ENCODE results near the gene BTBD9.

- TF ChIP-seq CREB5 (CRISPR knock-in tag; IDR thresholded peaks at IDR 0.05; ENCODE audit: low read depth): no peak
- TF ChIP-seq ZFP3 (CRISPR knock-in tag; IDR thresholded peaks at IDR 0.05): no peak
- TF ChIP-seq PATZ1 (CRISPR knock-in tag; IDR thresholded peaks at IDR 0.05; ENCODE audit: borderline replicate concordance): no peak
- no peak for TF ChIP-seq TOX (CRISPR knock-in tag; IDR thresholded peaks at IDR 0.05; ENCODE audit: borderline replicate concordance)
- no peak for TF ChIP-seq SNAI2 (CRISPR knock-in tag; IDR thresholded peaks at IDR 0.05)
- no peak for TF ChIP-seq CSRNP3 (CRISPR knock-in tag; IDR thresholded peaks at IDR 0.05)
- no peak for TF ChIP-seq ESRRG (CRISPR knock-in tag; IDR thresholded peaks at IDR 0.05)
- TF ChIP-seq ZNF565 (CRISPR knock-in tag; conservative IDR thresholded peaks at IDR 0.05; ENCODE audit: low read depth): no peak
Observed at GRCh38 chr6:38187811-38188590, 451.7 kb downstream of the BTBD9 start.
